Measurements from ENCODE around the gene ESPL1. TPM values are rescaled to one million over a fixed set of nuclear protein-coding genes. Genes with fewer than 3 reads are reported as not detected.

The ESPL1 gene
- total RNA-seq, 1 experiment from 2014 or later, result 24.6 TPM

DNA sequence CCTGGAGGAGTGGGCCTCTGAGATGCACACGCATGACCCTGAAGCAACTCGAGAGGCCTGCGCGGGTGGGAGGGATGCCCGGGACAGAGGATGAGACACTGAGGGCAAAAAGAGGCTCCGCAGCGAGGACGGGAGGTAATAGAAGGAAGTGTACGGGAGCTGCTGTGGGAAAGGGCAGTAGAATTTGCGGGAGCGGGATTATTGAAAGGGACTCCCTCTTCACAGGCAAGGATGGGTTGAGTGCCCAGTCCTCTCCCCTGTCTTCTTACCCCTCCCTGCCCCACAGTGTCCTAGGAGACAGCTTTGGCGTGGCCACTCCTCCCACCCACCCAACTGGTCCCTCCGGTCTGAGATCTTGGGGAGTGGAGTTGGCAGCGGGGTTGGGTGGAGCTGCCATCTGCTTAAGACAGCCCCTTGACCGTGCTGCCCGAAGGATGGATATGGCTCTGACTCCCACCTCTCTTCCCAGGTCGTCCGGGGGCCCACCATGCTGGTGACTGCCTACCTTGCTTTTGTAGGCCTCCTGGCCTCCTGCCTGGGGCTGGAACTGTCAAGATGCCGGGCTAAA lies 15.7 kb upstream of the ESPL1 start:
- in situ Hi-C loops (cut with HindIII; ENCODE audit: low pct_unique_long_range_greater_than_20kb, low sequenced_read_pairs), result no loop called here
- DNase-seq (ENCODE audit: low read depth), result no peak

DNA sequence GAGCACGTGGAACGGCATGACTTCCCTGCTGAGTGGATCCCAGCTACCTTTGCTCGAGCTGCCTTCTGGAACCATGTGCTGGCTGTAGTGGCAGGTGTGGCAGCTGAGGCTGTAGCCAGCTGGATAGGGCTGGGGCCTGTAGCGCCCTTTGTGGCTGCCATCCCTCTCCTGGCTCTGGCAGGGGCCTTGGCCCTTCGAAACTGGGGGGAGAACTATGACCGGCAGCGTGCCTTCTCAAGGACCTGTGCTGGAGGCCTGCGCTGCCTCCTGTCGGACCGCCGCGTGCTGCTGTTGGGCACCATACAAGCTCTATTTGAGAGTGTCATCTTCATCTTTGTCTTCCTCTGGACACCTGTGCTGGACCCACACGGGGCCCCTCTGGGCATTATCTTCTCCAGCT lies 14.8 kb upstream of the ESPL1 start:
- in situ Hi-C loops (cut with HindIII; ENCODE audit: low pct_unique_long_range_greater_than_20kb, low sequenced_read_pairs), result no loop called here

DNA sequence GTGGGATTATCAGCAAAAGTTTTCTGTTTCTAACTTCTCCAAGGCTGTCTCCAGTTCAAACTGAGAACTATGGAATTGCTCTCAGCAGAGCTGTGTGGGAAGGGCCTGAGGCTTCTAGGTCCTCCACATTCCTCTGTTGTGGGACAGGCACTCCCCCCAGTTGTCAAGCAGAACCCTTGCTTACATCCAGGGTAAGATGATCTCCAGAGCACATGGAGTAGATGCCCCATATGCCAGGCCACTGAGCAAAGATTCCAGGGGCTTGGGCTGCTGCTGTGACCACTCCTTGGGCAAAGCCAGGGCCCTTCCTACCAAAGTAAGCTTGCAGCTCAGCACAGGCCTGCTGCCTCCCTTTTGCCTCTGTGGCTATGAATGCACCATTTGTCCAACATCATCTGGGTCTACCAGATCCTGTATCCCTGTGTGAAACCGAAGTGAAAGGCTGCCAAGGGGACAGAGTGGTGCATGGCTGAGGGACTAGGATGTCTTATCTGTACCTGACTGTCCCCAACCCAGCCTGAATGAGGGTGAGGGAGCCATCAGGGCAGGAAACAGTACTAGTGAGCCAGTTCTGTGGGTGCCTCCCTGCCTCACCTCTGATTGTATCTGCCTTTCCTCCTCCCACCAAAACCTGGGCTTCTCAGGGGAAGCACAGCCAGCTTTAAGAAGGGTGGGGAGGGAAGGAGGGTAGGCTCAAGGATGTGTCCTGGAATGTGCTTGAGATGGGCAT lies 13.1 kb upstream of the ESPL1 start:
- DNase-seq (ENCODE audit: low read depth), result no peak
- in situ Hi-C loops (cut with HindIII; ENCODE audit: low pct_unique_long_range_greater_than_20kb, low sequenced_read_pairs), result no loop called here

More for the DNA sequence above, 14.8 kb upstream of the ESPL1 start:
- no peak for DNase-seq (ENCODE audit: low read depth)

DNA sequence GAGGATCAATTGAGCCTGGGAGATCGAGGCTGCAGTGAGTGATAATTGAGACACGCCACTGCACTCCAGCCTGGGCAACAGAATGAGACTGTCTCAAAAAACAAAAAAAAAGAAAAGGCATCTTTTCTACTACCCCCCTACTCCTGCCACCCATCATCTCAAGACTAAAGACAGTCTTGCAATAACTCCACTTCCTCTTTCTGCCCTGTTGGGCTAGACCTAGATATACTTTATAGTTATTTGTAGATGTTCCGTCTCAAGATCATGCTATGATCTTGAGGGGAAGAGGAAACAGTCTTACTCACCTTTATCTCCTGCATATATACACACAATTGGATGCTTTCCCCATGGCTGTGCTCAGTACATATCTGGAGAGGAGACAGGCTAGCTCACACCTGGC lies 12.1 kb upstream of the ESPL1 start:
- in situ Hi-C loops (cut with HindIII; ENCODE audit: low pct_unique_long_range_greater_than_20kb, low sequenced_read_pairs), result no loop called here
- DNase-seq (ENCODE audit: low read depth), result no peak

DNA sequence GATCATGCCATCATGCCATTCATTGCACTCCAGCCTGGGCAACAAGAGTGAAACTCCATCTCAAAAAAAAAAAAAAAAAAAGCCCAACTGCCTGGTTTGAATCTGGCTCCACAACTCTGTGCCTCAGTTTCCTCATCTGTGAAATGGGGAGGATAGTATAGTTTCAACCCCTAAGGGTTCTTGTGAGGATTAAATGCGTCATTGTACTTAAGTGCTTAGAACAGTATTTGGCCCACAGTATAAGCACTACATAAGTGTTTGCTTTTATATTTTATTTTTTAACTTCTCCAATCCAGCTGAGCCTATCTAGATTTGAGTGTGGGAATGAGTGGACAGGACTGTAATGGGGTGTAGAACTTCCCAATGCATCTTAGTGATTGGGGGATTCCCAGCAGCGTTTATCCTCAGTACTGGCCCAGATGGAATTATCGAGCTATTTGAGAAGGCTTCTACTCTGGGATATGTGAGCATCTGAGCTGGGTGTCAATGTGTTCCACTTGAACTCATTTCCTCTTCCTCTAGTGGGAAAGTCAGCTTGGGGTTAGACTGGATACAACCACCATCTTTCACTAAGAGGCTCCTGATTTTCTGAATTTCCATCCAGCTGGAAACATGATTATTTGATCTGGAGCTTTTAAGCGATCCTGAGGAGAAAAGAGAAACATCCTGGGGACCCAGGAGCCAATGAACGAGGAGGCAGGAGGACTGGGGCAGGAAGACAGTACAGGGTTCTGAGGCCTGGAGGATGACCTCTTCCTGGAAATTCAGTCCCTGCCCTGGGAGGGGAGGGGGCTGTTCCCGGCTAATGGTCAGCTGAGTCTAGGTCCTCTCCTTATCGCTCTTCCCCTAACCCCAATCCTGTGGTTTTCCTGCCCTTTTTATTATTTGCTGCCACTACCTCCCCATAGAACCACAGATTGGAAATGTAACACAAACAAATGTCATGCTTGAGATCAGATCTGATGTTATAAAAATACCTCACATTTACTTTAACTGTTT lies 9.3 kb upstream of the ESPL1 start:
- in situ Hi-C loops (cut with HindIII; ENCODE audit: low pct_unique_long_range_greater_than_20kb, low sequenced_read_pairs), result no loop called here
- no peak for DNase-seq (ENCODE audit: low read depth)

DNA sequence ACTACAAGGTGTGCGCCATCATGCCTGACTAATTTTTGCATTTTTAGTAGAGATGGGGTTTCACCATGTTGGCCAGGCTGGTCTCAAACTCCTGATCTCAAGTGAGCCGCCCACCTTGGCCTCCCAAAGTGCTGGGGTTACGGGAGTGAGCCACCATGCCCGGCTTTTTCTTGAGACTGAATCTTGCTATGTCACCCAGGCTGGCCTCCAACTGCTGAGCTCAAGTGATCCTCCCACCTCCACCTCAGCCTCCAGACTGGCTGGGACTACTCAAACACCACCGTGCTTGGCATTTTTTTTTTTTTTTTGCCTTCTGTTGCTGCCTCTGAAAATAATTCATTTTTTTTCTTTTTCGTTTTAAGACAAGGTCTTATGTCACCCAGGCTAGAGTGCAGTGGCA lies 8.2 kb upstream of the ESPL1 start:
- in situ Hi-C loops (cut with HindIII; ENCODE audit: low pct_unique_long_range_greater_than_20kb, low sequenced_read_pairs), result no loop called here
- no peak for DNase-seq (ENCODE audit: low read depth)

DNA sequence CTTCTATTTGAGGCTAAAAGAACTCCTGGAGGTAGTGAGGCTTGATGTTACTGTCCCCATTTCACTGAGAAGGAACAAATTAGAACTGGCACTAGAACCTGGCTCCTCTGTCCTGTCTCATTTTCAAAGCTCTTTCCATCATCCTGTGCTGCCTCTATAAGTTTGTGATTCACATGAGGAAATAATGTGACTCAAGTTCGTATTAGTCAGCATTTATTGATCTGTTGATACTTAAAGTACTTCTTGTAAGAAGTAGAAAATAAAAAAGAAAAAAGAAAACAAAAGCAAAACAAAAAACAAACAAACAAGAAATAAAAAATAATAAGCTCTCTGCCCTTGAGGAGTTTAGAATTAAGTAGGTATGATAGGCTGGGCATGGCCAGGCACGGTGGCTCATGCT lies 2.3 kb upstream of the ESPL1 start:
- in situ Hi-C loops (cut with HindIII; ENCODE audit: low pct_unique_long_range_greater_than_20kb, low sequenced_read_pairs), result no loop called here
- DNase-seq (ENCODE audit: low read depth), result no peak

DNA sequence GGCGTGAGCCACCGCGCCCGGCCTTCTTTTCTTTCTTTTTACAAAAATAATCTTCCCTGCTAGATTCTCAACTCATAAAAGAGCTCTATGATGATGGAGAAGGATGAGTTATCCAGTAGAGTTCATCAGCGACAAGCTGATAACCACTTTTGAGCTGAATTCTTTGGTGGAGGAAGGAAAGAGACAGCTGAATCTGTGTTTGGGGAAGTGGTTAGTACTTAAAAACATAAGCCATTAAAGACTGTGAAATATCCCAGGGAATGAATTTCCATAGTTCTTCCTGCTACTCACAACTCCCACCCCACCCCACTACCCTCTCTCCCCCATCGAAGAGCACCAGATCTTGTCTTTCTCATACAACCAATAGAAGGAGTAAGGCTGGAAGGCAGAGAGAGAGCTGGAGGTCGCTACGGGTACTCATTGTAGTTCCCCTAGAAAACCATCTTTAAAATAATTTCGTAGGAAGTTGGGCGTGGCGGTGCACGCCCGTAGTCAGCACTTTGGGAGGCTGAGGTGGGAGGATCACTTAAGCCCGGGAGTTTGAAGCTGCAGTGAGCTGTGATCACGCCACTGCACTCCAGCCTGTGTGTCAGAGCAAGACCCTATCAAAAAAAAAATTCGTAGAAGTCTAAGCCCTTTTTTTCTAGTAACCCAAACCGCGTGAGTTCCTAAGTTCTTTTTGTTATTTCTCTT lies 647 bp upstream of the ESPL1 start:
- in situ Hi-C loops (cut with HindIII; ENCODE audit: low pct_unique_long_range_greater_than_20kb, low sequenced_read_pairs), result no loop called here
- no peak for DNase-seq (ENCODE audit: low read depth)

DNA sequence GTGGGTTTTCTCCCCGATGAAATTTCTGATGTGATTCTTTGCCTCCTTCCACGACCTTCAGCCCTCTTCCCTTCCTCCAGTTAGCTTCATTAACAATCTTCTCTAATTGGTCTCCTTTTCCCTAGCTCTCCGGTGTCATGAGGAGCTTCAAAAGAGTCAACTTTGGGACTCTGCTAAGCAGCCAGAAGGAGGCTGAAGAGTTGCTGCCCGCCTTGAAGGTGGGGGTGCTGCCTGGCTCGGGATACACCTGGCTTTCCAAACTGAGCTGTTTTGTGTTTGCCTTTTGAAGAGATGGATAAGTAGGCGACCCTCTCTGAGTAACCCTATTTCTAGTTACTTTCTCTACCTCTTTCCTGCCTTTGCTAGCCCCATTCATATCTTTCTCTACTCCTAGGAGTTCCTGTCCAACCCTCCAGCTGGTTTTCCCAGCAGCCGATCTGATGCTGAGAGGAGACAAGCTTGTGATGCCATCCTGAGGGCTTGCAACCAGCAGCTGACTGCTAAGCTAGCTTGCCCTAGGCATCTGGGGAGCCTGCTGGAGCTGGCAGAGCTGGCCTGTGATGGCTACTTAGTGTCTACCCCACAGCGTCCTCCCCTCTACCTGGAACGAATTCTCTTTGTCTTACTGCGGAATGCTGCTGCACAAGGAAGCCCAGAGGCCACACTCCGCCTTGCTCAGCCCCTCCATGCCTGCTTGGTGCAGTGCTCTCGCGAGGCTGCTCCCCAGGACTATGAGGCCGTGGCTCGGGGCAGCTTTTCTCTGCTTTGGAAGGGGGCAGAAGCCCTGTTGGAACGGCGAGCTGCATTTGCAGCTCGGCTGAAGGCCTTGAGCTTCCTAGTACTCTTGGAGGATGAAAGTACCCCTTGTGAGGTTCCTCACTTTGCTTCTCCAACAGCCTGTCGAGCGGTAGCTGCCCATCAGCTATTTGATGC lies 797 bp downstream of the ESPL1 start:
- DNase-seq (ENCODE audit: low read depth), result no peak
- in situ Hi-C loops (cut with HindIII; ENCODE audit: low pct_unique_long_range_greater_than_20kb, low sequenced_read_pairs), result no loop called here

DNA sequence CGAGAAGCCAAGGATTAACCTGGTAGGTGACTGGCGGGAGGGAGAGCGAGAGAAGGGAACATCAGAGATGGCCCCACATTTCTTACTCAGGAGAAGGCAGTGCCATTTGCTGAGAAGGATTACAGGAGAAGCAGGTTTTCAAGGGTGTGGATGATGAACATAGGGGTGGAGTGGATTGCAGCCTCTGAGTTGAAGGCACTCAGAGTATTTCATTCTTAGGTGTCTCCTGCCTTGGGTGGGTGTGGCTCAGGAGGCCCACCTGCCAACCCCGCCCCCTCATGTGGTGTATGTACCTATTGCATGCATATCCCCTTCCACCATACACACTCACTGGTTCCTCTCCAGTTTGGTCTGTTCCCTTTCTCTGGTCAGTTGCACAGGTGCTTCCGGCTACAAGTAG lies 6.3 kb downstream of the ESPL1 start:
- no peak for DNase-seq (ENCODE audit: low read depth)
- in situ Hi-C loops (cut with HindIII; ENCODE audit: low pct_unique_long_range_greater_than_20kb, low sequenced_read_pairs), result no loop called here

DNA sequence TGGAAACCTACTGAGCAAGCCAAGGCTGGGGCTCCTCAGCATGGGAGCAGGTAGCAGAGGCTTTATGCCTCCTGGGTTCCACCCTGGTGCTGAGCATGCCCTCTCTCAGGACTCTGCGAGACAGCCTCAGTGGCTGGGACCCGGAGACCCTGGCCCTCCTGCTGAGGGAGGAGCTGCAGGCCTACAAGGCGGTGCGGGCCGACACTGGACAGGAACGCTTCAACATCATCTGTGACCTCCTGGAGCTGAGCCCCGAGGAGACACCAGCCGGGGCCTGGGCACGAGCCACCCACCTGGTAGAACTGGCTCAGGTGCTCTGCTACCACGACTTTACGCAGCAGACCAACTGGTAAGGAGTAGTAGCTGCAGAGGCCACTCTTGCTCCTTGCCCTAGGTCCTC lies 8.4 kb downstream of the ESPL1 start:
- DNase-seq (ENCODE audit: low read depth), result no peak
- in situ Hi-C loops (cut with HindIII; ENCODE audit: low pct_unique_long_range_greater_than_20kb, low sequenced_read_pairs), result no loop called here

DNA sequence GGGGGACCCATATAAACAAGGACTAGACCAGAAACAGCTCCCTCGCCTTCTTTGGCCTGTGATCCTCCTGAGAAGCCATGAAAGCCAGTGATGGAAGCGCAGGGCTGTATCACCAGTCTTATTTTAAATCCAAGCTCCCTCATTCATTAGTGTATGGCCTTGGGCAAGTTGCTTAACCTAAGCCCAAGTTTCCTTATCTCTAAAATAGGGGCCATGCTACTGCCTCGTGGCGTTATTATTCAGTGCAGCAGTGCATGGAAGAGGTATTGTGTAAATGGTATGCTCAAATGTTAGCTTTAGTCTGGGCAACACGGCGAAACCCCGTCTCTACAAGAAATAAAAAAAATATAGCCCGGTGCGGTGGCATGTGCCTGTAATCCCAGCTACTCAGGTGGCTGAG lies 9.9 kb downstream of the ESPL1 start:
- no peak for DNase-seq (ENCODE audit: low read depth)
- in situ Hi-C loops (cut with HindIII; ENCODE audit: low pct_unique_long_range_greater_than_20kb, low sequenced_read_pairs), result no loop called here

DNA sequence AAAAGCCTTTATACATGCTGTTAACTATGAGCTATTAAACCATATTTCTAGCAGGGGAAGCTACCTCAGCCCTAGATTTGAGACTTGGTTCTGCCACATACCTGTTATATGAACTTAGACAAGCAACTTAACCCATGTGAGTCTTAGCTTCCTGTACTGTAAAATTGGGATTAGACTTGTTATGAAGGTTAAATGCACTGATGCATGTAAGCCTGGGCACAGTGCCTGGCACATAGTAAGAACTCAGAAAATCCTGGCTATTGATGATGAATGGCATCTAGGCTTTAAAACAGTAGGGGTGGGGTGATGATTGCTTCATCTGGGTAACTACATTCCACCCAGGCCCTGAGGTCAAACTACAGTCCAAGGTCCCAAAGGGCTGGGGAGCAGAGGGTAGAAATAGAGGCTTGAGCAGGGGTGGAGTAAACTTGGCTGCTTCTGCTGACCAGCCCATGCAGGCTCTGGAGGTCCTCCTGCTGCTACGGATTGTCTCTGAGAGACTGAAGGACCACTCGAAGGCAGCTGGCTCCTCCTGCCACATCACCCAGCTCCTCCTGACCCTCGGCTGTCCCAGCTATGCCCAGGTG lies 11.3 kb downstream of the ESPL1 start:
- no peak for DNase-seq (ENCODE audit: low read depth)
- in situ Hi-C loops (cut with HindIII; ENCODE audit: low pct_unique_long_range_greater_than_20kb, low sequenced_read_pairs), result no loop called here

DNA sequence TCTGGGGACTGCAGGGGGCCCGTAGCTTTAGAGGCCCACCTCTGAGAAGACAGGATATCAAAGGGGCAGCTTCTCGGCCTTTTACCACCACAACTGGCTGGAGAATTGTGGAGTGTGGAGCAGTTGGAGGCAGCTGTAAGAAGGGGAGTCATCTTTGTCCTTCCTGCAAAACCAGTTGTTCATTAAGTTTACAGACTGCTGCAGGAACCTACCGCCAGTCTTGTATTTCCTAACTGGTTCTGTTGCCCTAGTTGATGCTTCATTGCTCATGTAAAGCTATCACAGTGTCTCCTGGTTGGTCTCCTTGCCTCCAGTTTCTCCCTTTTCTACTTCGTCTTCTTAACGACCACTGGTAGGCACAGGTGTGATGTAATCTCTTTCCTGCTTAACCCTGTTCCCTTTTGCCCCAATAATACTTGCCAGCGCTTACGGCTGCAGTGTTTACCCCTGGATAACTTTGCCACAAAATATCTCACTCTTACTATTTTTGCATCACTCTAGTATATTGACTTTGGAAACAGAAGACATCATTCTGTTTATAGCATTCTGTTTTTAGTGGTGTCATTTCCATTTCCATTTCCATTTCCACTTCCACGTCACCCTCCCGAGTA lies 11.9 kb downstream of the ESPL1 start:
- in situ Hi-C loops (cut with HindIII; ENCODE audit: low pct_unique_long_range_greater_than_20kb, low sequenced_read_pairs), result no loop called here
- DNase-seq (ENCODE audit: low read depth), result no peak

DNA sequence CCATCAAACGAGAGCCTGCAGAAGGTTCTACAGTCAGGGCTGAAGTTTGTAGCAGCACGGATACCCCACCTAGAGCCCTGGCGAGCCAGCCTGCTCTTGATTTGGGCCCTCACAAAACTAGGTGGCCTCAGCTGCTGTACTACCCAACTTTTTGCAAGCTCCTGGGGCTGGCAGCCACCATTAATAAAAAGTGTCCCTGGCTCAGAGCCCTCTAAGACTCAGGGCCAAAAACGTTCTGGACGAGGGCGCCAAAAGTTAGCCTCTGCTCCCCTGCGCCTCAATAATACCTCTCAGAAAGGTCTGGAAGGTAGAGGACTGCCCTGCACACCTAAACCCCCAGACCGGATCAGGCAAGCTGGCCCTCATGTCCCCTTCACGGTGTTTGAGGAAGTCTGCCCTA lies 18.3 kb downstream of the ESPL1 start:
- in situ Hi-C loops (cut with HindIII; ENCODE audit: low pct_unique_long_range_greater_than_20kb, low sequenced_read_pairs), result no loop called here
- no peak for DNase-seq (ENCODE audit: low read depth)

DNA sequence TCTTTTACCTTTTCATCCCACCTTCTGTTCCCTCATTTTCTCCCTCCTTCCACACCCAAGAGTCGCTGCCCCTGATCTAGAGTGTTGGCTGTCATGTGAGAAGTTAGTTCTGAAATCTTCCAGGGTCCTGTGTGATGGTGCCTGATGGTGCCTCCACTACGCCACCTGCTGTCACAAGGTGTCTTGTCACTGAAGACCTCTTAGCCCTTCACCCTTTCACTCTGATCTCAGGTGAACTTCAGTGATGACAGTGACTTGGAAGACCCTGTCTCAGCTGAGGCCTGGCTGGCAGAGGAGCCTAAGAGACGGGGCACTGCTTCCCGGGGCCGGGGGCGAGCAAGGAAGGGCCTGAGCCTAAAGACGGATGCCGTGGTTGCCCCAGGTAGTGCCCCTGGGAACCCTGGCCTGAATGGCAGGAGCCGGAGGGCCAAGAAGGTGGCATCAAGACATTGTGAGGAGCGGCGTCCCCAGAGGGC lies 19.7 kb downstream of the ESPL1 start:
- in situ Hi-C loops (cut with HindIII; ENCODE audit: low pct_unique_long_range_greater_than_20kb, low sequenced_read_pairs), result no loop called here
- DNase-seq (ENCODE audit: low read depth), result peak; percentile 48

DNA sequence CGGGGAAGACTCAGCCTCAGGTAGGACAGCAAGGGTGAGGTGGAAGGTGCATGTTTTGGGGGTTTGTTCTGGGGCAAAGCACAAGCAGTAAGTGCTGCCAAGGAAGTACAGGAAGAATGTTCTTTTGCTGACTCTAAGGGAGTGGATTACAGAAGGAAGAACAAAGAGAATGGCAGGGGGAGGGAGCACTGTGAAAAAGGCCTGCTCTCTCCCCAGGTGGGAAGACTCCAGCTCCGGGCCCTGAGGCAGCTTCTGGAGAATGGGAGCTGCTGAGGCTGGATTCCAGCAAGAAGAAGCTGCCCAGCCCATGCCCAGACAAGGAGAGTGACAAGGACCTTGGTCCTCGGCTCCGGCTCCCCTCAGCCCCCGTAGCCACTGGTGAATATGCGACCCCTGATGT lies 20.2 kb downstream of the ESPL1 start:
- in situ Hi-C loops (cut with HindIII; ENCODE audit: low pct_unique_long_range_greater_than_20kb, low sequenced_read_pairs), result no loop called here
- DNase-seq (ENCODE audit: low read depth), result no peak
